Activated T-helper 9 cell treated with anti-CD3 and anti-CD28 coated beads, Interleukin-2, amount 50 U/mL, for 16 hours (primary cell): ENCODE results near the gene TCF19.
A peak's percentile ranks its signal among the peaks of the same experiment; 100 is the strongest.

Experiments
- DNase-seq: peaks from one replicate; pipeline ENCODE4 v3.0.0-alpha.2; 2020; ENCODE audit warnings: low read depth

The TCF19 gene, protein sequence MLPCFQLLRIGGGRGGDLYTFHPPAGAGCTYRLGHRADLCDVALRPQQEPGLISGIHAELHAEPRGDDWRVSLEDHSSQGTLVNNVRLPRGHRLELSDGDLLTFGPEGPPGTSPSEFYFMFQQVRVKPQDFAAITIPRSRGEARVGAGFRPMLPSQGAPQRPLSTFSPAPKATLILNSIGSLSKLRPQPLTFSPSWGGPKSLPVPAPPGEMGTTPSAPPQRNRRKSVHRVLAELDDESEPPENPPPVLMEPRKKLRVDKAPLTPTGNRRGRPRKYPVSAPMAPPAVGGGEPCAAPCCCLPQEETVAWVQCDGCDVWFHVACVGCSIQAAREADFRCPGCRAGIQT

DNA sequence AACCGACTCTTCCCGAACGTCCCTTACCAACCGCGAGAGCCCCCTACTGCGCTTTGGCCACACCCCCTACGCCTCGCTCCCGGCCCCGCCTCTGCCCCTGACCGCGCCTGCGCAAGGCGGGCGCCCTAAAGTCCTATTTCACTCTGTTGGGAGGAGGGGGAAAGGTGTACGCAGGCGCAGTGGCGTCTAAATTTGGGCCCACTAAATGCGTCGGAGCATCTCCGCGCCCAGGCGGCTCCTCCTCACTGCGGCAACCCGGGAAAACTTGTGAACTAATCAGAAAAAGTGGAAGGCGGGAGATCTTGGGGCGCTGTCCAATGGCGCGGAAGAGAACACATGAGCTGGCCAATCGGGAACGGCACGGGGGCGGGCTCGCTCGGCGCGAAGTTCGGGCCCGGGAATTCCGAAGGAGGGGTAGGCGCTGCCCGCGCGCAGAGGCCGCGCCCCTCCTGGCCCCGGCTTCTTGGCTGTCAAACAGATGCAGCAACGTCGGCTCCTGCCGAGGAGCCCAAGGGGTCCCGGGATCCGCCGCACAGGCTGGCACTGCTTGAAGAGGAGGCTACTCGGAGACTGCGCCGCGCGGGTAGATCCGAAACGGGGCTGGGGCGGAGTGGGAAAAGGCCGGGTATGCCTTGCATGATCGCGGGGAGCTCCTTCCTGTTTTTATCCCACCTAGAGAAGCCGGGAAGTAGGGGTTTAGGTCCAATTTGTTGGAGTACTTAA is at the start of gene TCF19:
TCF19 (plus strand) TSS at position 450 of the 723 bp plus-strand sequence. CDS start 881 bp downstream, outside the sequence.
- peak; percentile 99 for DNase-seq

DNA sequence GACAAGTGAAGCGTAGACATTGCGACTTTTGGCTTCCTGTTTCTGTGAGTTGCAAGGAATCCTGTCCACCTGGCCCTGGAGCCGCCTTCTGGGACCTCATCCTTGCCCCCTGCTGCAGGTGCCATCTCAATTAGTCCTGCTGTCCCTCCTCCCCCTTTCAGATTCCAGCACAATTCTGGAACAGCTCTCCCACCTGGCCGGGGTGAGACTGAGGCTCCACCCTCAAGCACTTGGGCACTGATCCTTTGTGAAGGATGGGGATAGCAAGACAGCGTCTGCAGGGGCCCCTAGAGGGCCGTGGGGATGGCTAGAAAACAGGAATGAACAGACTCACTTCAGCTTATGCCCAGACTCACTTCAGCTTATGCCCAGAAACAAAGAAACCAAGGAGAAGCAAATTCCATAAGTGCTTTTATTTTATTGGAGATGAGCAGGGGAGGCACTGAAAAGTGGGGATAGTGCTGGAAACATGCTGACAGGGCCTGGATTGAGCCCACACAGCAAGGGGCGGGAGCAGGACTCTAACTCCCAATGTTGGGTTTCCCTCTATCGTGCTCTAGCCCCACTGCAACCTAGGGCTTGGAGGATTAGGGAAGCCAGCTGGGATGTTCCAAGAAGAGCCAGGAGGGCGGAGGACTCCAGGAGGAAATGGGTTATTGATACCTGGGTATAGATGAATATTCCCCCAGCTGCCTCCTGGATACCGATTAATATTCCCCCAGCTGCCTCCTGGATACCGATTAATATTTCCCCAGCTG is 47.4 kb upstream of the TCF19 start:
- DNase-seq: no peak

DNA sequence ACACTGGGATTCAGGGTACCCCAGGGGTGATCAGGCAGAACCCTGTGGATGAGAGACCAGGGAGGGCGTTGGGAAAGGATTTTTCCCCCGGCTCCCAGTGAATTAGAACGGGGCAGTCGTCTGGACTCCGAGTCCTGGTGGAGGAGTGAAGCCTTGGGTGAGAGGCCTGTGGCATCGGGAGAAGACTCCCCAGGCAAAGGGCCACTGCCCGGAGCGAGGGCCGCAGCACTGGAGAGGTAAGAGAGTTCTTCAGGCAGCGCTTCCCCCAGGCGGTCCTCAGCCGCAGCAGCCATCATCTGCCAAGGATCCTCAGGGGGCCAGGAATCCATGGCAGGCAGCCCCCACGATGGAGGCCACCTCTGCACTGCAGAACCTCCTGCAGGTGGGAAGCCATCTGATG is 46.7 kb upstream of the TCF19 start:
- no peak for DNase-seq

DNA sequence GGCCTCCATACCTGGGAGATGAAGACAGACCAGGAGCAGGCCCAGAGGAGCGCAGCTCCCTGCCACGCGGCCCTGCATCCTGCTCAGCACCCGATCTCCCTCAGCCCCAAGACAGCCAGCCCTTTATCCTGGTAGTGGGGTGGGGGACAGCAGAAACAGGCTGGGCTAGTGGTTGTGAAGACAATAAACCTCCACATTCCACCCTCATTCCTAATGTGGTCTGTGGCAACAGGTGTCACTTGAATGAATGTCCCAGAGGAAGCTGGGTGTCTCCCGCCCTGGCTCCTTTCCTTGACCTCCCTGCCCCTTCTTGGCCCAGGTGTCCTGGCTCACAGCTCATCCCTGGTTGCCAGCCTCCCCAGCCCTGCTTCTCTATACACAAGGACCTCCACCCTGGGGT is 45.9 kb upstream of the TCF19 start, which contains the start of gene C6orf15:
C6orf15 (minus strand) TSS at position 98 of the 400 bp plus-strand sequence; CDS start at position 78, 20 bp downstream.
- no peak for DNase-seq

DNA sequence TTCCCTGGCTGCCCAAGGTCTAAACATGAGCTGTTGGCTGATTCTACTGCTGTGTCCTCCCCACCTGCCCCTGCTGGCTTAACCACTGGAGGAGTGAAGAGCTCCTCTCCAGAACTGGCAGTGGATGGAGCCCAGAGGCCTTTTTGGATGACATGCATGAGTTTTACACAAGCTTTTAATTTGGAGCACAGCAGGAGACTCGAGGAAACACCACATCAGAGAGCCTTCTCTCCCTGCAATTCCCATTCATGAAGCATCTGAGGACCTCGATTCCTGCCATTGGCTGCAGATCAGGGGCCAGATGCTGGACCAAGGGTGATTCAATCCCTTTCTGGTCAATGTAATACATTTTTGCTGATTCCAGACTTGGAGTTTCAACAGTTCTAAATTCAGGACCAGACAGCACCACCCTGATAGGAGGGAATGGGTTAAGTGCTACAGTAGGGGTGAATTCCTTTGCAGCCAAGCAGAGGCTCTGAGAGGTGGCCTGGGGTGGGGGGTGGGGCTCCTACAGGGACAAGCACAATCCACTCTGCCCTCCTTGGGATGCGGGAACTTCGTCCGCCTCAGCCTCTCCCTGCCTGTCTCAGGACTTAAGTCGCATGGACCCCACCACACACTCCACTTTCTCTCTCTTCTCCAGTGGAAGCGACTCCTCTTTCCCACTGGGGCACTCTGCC is 44.4 kb upstream of the TCF19 start:
- DNase-seq: no peak

DNA sequence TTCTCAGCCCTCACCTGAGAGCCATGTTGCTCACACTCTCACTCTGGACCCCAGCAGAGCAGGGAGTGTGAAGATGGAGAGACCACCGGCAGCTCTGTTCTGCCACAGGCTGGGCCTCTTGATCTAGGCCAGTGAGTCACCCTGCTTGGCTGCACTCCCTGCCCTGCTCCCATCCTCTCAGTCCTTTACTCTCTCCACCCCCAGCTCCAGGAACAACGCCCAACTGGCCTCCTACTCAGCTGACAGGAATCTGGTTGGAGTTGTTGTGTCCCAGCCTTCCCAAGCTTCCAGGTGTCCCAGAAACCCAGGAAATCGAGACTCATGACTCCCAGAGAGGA is 43.9 kb upstream of the TCF19 start, which contains the start of gene PSORS1C1:
PSORS1C1 (plus strand) TSS at position 260 of the 338 bp plus-strand sequence. CDS start 14,833 bp downstream, outside the sequence.
- no peak for DNase-seq

DNA sequence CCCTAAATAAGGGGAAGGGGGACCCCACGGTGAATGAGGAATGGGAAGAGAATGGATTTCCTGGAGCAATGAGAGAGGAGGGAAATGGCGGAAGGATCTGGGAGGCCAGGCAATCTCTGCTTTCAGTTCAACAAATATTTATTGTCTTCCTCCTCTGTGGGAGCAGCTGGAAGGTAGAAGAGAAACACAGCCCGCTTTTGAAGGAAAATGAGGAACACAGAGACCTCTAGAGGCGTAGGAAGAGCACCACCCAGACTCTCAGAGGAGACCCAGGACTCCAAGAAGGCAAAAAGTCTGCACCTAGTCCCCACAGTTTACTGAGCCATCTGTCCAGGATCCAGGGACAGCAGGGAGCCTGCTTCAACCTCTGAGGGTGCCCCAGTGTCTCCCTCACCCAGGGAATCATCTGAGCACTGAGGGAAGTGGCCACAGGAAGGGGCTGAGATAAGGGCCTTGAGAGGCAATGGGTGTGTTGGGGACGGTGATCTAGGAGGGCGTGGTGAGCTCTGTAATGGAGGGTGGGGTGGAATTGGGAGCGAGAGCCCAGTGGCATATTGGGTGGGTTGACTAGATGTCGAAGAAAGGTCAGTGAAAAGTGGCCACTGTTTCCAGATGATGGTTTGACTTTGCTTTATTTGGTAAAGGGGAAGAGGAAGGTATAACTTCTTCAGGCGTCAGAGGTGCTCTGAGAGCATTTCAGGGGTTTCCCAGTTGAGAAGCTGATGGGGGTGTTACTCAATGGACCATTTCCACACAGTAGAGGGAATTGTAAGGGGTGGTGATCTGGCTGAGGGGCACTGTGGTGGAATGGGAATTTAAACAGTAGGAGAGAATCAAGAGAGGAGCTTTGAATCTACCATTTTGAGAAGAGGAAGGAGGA is 43.2 kb upstream of the TCF19 start:
- no peak for DNase-seq

DNA sequence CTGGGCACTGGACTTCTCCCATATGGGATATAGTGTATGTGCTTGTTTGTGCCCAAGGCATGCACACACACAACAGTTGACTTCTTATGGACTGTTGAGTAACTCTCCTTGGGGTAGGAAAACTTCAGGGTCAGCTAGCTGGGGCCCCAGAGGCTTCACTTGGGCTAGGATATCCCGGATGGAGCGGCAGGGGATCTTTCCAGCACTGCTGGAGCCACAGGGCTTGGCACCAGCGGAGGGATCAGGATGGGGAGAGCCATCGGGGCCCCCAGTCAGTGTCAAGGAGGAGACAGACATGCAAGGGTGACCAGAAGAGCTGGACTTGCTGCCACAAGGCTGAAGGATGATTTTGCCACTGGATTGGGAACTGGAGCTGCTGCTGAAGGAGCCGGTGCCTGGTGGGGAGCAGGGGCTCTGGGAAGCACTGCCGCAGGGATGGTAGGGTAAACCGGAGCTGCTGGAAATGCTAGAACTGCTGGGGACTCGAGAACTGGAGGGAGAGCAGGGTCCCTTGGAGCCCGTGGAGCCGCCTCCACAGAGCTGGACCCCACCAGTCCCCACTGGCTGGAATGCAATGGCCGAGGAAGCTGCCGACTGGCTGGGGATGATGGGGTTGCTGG is 42.3 kb upstream of the TCF19 start:
- no peak for DNase-seq

DNA sequence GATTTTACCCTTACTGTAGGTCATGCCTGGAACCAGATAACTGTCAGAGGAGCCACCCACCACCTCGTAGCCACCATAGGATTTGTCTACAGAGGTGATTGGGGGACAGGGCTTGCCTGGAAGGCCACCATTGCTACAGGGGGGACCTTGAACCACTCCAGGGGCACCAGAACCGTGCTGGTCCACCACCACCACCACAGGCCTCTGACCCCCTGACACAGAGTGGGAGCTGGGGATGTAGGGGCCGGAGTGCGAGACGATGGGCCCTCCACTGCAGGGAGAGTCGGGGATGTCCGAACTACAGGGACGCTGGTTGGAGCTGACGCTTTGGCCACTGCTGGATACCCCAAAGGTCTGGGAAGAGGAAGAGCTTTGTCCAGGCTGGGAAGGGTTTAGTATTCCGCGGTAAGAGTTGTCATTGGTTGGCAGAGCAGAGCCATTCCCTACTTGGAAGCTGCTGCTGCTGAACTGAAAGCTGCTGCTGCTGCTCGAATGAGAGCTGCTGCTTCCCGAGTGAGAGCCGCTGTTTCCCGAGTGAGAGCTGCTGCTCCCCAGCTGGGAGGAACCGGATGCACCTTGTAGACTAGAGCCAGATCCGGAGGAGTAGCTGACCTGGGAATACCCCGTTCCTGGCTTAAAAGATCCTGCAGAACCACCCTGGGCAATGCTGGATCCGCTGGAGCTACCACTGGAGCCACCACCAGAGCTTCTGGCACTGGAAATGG is 41.6 kb upstream of the TCF19 start:
- DNase-seq: no peak

DNA sequence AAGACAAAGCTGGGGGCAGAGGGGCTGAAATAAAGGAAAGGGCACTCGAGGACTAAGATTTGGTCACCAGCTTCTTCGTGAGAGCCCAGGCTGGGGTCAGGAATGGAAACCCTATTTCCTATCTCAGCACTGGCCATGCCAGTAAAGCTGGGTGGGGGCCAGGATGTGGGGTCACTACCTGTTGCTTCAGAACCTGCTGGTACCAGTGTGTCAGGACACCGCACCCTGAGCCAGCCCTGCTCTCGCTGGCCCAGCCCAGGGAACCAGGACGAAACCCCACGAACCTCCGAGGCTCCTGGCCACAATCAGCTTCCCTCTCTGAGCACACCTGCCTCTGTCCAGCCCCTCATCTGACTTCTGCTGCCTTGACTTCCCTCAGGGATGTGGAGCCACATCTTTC is 40.2 kb upstream of the TCF19 start:
- no peak for DNase-seq

DNA sequence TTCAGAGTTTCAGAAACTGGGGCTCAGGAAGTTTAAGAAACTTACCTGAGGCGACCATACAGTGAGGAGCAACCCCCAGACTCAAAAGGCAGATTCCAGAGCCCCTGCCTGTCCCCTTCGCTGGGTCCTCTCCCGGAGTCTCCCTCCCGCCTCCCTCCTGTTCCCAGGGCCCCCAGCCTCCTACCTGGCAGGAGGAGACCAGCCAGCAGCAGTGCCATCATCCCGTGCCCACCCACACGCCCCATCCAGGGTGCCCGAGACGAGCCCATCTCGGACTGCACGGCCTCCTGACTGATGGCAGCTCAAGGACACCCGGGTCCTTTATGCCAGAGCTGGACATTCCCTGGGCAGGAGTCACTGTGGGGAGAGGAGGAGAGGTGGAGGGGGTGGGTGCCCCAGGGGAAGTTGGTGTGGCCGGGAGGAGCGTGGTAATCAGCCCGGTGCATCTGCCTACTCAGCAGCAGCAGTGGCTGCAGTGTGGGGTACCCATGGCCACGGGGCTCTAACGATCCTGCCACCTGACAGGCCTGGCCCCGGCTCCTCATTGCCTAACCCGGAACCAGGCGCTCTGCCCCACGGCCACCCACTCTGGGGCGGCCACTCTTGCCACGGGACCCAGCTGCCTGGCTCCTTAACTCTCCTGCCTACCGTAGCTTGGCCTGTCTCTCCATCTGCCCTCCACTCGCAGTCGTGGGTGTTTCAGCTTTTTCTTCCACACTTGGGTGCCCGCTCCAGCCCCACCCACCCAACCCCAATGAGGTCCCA is 38.1 kb upstream of the TCF19 start, which contains the start of gene CDSN:
CDSN (minus strand) TSS at position 296 of the 765 bp plus-strand sequence; CDS start at position 269, 27 bp downstream.
- DNase-seq: no peak

DNA sequence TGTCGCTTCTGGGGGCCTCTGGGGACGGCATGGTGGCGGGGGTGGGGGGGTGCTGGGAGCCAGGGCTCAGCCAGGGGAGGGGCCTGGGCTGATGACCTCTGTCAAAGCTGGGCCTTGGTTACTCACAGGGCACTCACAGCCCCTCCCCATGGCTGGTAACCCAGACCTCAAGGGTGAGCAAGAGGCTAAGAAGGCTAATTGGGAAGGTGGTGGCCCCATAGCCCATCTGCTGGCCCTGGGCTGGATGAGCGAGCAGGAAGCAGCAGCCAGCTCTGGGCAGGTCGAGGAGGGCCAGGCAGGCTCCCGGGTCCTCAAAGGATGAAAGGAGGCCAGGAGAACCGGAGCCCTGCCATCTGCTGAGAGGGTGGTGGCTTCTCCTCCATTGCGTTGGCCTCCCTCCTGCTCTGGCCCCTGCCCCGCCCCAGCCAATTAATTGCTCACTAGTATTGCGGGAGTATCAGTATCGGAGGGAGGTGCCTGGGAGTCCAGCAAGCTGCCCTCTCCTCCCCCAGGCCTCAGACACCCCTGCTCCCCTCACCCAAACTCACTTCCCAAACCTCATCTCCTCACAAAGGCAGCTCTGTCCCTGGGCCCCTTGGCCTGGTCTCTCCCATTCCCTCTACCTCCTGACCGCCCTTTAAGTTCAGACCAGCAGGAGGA is 37.1 kb upstream of the TCF19 start:
- DNase-seq: no peak

DNA sequence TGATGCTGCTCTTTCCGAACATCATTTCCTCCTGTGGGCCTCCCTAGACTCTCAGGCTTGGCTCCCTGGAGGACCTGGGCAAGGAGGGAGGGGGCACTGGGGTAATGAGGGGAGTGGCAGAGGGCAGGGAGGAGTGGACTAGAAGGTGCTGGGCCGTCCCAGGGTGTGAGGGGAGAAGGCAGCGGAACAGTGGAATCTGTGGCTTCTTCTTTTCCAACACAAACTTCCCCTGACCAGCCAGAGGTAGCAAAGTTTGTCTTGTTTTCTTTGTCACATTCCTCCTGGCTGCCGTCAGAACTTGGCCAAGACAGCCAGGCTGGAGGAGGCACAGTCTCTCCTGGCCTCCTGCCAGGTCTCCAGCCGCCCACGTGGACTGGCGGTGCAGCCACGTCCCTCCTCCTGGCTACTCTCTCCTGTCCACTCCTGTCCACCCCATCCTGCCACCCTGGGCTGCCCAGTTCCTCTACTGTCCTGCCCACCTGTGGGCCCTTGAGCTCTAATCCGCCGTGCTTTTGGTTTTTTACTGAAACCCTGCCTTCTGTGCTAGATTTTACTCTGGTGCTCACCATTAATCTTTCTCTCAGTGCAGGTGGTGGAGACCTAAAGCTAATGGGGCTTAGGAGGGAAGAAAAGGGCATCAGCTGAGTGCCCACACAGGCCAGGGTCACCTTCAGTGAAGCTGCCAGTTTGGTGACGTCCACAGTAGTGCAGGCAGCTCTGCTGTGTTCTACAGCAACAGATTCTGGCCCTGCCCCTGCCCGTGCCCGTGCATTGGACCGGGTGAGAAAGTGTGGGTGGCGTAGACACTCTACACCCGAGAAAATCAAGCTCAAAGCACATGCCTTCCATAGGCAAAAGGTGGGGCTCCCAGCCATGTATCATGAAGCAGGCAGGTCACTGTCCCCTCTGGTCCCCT is 35.3 kb upstream of the TCF19 start:
- no peak for DNase-seq

DNA sequence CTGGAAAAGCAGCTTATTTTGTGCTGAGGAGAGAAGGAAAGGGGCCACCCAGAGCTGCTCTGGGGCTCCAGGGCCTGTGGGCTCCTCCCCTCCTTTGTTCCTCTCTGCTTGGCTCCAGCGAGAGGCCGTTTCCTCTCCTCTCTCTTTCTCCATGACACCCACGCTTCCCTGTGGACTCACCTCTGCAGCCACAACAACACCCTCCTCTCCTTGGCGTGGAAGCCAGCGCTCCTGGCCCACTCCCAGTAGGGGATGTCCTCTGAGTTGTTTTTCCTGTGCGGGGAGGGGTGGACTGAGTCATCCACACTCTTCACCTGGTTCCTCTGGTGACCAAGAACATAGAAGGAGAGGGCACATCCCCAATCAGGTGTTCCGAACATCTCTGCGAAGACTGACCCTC is 33.2 kb upstream of the TCF19 start:
- no peak for DNase-seq

DNA sequence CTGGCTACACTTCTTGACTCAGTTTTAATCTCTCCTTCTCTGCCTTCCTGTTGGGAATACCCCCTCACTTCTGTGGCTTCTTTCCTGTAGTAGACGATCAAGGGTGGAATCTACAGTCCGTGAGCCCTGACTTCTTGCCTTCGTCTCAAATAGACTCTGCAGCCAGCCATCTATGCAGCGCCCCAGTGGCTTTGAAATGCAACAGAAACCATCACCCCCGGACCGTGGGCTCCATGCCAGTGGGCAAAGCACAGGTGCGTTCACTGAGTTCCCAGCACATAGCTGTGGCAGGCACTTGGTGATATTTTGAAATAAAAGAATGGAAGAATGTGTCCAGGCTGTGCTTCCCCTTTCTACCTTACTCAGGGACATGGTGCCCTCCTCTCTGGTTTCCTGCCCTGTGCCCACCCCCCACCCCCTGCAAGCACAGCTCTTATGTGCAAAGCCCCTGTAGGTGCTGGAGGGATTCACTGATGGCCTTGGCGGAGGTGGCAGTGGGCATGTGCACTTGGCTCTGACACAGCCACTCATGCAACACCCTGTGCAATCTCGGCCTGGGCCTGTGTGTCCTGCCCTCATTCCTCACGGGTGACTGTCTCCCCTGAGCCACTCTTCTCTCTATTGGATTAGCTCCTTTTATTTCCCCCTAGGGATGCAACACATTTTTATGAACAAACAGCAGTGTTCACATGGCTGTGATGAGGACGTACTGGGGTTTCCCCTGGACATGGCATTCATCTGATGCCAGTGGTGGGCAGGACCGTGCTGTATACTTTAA is 32.6 kb upstream of the TCF19 start:
- no peak for DNase-seq

DNA sequence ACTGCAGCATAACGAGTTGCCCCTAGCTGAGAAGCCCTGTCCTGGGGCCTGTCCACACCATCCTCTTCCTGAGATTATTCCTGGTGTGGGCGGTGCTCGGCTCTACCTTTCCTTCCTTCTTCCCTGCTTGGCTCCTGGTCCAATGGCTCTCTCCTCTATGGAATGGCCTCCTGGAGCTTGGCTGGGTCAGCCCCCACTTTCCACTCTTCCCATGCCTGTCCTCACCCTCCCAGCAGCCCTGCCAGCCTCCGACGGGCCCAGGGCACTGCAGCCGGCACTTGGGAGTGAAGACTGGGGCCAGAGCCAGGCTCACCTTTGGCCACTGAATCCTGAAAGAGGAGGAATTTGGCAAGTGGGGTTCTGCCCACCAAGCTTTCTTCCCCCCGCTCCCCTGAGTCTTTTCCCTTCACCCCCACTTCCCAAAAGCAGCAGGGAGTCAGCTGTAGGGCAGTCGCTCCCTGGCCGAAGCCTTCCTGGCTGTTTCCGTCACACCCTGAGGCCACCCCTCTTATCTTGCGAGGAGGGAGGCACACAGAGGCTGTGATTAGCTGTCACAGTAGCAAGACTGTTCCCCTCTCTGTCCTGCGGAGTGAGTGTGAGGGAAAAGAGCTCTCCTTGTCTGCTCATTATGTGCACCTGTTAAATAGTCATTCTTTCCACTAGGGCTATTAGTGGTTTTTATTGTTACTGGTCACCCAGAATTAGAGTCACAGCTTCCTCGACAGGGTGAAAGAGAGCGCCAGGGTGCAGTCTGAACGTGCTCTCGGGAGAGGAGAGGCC is 31.8 kb upstream of the TCF19 start:
- DNase-seq: no peak
